Keratinocyte (primary cell): ENCODE results near the gene ZNF135. TPM values are rescaled to one million over a fixed set of nuclear protein-coding genes. Genes with fewer than 3 reads are reported as not detected.

Source experiments
- DNase-seq: peaks from one replicate; pipeline ENCODE4 v3.0.0-alpha.2; 2011; ENCODE audit warnings: low read depth, missing footprints, low spot score
- FAIRE-seq: peaks from 2 replicates; lab custom pipeline; 2011; peaks lifted over from hg19 to GRCh38; lab: Jason Lieb, UNC
- H2AFZ ChIP-seq: 2 replicates; pipeline ENCODE4 v1.6.0; 2012; ENCODE audit warnings: low read length, control low read depth, inconsistent platforms; ENCODE audit not compliant: control insufficient read depth
- H3K27ac ChIP-seq: 2 replicates; pipeline ENCODE4 v1.5.1; 2011; ENCODE audit warnings: low read length; ENCODE audit not compliant: control insufficient read depth, insufficient read depth
- H3K27me3 ChIP-seq: 3 replicates; pipeline ENCODE4 v1.6.0; 2011; ENCODE audit warnings: low read length; ENCODE audit not compliant: control insufficient read depth, insufficient read depth; ENCODE audit errors: extremely low read depth
- H3K36me3 ChIP-seq, 2 experiments: 2 replicates in 1 of 2; 3 replicates in 1 of 2; pipeline ENCODE4 v1.5.1; 2011; ENCODE audit warnings: low read length in 2 of 2, mild to moderate bottlenecking in 1 of 2; ENCODE audit not compliant: control insufficient read depth in 2 of 2, insufficient read depth in 2 of 2; ENCODE audit errors: extremely low read depth in 1 of 2
- H3K4me1 ChIP-seq: 3 replicates; pipeline ENCODE4 v1.5.1; 2011; ENCODE audit warnings: low read length; ENCODE audit not compliant: control insufficient read depth, insufficient read depth; ENCODE audit errors: extremely low read depth
- H3K4me2 ChIP-seq: 3 replicates; pipeline ENCODE4 v1.6.0; 2011; ENCODE audit warnings: low read depth, low read length; ENCODE audit not compliant: control insufficient read depth, insufficient read depth; ENCODE audit errors: extremely low read depth
- H3K4me3 ChIP-seq, 3 experiments: fragments of 200-600 bp in 1 of 3; sonication (generic) in 1 of 3; 2 replicates in 2 of 3; 3 replicates in 1 of 3; pipeline ENCODE4 v1.5.1; 2011 to 2016; ENCODE audit warnings: low read length in 3 of 3, mild to moderate bottlenecking in 3 of 3, control low read depth in 2 of 3, inconsistent platforms in 1 of 3, low read depth in 1 of 3, mixed read lengths in 1 of 3, mixed run types in 1 of 3, moderate library complexity in 1 of 3; ENCODE audit not compliant: control insufficient read depth in 2 of 3, insufficient read depth in 2 of 3; ENCODE audit errors: extremely low read depth in 1 of 3
- H3K79me2 ChIP-seq: 2 replicates; pipeline ENCODE4 v1.6.0; 2012; ENCODE audit warnings: low read length; ENCODE audit not compliant: control insufficient read depth, insufficient read depth
- H3K9ac ChIP-seq: 3 replicates; pipeline ENCODE4 v1.6.0; 2011; ENCODE audit warnings: low read length; ENCODE audit not compliant: control insufficient read depth, insufficient read depth; ENCODE audit errors: extremely low read depth
- H3K9me1 ChIP-seq: 3 replicates; pipeline ENCODE4 v1.6.0; 2011; ENCODE audit warnings: low read length; ENCODE audit not compliant: control insufficient read depth, insufficient read depth; ENCODE audit errors: extremely low read depth
- H3K9me3 ChIP-seq: 2 replicates; pipeline ENCODE4 v1.5.1; 2012; ENCODE audit warnings: low read depth, low read length; ENCODE audit not compliant: control insufficient read depth
- H4K20me1 ChIP-seq: 3 replicates; pipeline ENCODE4 v1.6.0; 2011; ENCODE audit warnings: low read length; ENCODE audit not compliant: control insufficient read depth, insufficient read depth; ENCODE audit errors: extremely low read depth
- EZH2 ChIP-seq: IDR thresholded peaks from one replicate; pipeline ENCODE4 v1.6.1; 2012; ENCODE audit warnings: inconsistent platforms, mild to moderate bottlenecking, low read length, moderate library complexity
- dilution Hi-C: fragments of 300-500 bp; cut with MboI; formaldehyde crosslinking; loops from one replicate; pipeline ENCODE4 v1.7.0; 2020; ENCODE audit warnings: low sequenced_read_pairs; ENCODE audit not compliant: extremely low pct_ligation_motif_present
- polyA plus RNA-seq, 5 experiments: library from polyadenylated mRNA; depleted of rRNA in 3 of 5; stranded (reverse) in 3 of 5; stranded (forward) in 1 of 5; unstranded in 1 of 5; fragments of >200 nt; gene quantifications; 1 replicate in 1 of 5; 2 replicates in 3 of 5; 3 replicates in 1 of 5; pipeline versions ENCODE4 v1.2.1 to v1.2.3, GENCODE V29; 2011 to 2012; ENCODE audit warnings: missing spikeins in 2 of 5, low read depth in 1 of 5, low replicate concordance in 1 of 5
- TF ChIP-seq, protein P1 (sequence below), 3 experiments: IDR thresholded peaks in 1 of 3; conservative IDR thresholded peaks in 1 of 3; optimal IDR thresholded peaks in 1 of 3; 2 replicates in 2 of 3; 3 replicates in 1 of 3; pipeline versions ENCODE3 to v1.5.1; 2011; ENCODE audit warnings: low read length in 3 of 3, mild to moderate bottlenecking in 3 of 3, moderate library complexity in 2 of 3, control low read depth in 1 of 3, inconsistent platforms in 1 of 3; ENCODE audit not compliant: insufficient read depth in 2 of 3; ENCODE audit errors: extremely low read depth in 1 of 3

Gene ZNF135
- polyA plus RNA-seq, 1 donor (not counting 4 experiments of a cell fraction or from before 2014, with no cell fraction given), result 3.4 TPM

DNA sequence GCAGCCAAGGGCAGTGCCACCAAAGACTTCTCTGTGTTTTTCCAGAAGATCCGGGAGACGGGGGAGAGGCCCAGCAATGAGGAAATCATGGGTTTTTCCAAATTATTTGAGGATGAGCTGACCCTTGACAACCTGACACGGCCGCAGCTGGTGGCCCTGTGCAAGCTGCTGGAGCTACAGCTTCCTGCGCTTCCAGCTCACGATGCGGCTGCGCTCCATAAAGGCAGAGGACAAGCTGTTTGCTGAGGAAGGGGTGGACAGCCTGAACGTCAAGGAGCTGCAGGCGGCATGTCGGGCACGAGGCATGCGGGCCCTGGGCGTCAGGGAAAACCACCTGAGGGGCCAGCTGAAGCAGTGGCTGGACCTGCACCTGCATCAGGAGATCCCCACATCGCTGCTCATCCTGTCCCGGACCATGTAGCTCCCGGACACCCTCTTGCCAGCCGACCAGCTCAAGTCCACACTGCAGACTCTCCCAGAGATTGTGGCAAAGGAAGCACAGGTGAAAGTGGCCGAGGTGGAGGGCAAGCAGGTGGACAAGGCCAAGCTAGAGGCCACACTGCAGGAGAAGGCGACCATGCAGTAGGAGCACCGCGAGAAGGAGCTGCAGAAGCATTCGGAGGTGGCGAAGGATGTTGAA, 13.6 kb upstream of the ZNF135 start:
- Histone ChIP-seq H3K9me3 (peaks cover 16% of the 10 kb centered on the region), H3K79me2 (no peaks in the 10 kb centered on the region), H3K36me3 (no peaks in the 10 kb centered on the region), H3K27ac (no peak overlapping the region), H3K4me1 (no peaks in the 10 kb centered on the region), H2AFZ (no peak overlapping the region), H3K4me2 (no peak overlapping the region), H3K4me3 (no peak overlapping the region), H3K9me1 (no peaks in the 10 kb centered on the region), H3K27me3 (no peaks in the 10 kb centered on the region), H3K9ac (no peak overlapping the region), H4K20me1 (no peaks in the 10 kb centered on the region)
- TF ChIP-seq EZH2, result no peak
- TF ChIP-seq, protein P1, sequence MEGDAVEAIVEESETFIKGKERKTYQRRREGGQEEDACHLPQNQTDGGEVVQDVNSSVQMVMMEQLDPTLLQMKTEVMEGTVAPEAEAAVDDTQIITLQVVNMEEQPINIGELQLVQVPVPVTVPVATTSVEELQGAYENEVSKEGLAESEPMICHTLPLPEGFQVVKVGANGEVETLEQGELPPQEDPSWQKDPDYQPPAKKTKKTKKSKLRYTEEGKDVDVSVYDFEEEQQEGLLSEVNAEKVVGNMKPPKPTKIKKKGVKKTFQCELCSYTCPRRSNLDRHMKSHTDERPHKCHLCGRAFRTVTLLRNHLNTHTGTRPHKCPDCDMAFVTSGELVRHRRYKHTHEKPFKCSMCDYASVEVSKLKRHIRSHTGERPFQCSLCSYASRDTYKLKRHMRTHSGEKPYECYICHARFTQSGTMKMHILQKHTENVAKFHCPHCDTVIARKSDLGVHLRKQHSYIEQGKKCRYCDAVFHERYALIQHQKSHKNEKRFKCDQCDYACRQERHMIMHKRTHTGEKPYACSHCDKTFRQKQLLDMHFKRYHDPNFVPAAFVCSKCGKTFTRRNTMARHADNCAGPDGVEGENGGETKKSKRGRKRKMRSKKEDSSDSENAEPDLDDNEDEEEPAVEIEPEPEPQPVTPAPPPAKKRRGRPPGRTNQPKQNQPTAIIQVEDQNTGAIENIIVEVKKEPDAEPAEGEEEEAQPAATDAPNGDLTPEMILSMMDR (optimal IDR thresholded peaks at IDR 0.05 in 1 of 3, IDR thresholded peaks at IDR 0.05 in 1 of 3, conservative IDR thresholded peaks at IDR 0.05 in 1 of 3; ENCODE audit: extremely low read depth in 1 of 3, insufficient read depth in 2 of 3, low read length in 3 of 3), result no peak
- FAIRE-seq (no peak), DNase-seq (no peak)
- dilution Hi-C loops, result no loop called here

DNA sequence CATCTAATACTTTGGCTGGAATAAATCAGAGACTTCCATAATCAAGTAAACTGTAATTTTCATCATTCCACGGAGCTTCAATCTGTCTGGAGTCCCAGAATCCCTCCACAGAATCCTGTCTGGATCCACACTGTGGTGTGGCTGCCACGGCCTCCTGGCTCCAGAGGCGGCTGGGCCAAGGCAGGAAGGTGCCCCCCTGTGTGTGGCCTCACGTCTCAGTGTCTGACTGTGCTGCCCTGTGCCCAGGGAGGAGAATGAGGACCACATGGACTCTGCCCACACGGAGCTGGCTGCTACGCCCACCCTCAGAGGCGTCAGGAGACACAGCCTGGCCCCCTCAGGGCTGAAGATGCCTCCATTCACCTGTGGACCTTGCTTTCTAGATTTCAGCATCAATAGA, 12.2 kb upstream of the ZNF135 start:
- H3K79me2 ChIP-seq, result no peaks in the 10 kb centered on the region
- dilution Hi-C loops, result no loop called here
- no peak overlapping the region for H2AFZ ChIP-seq
- H3K4me3 ChIP-seq, result no peak overlapping the region
- DNase-seq (no peak), FAIRE-seq (no peak)
- no peaks in the 10 kb centered on the region for H3K9me1 ChIP-seq
- H3K9me3 ChIP-seq, result peaks cover 20% of the 10 kb centered on the region
- H3K36me3 ChIP-seq, result no peaks in the 10 kb centered on the region
- H3K27me3 ChIP-seq, result no peaks in the 10 kb centered on the region
- no peaks in the 10 kb centered on the region for H3K4me1 ChIP-seq
- H3K9ac ChIP-seq, result no peak overlapping the region
- H3K4me2 ChIP-seq, result no peak overlapping the region
- no peak overlapping the region for H3K27ac ChIP-seq
- TF ChIP-seq, protein P1 (optimal IDR thresholded peaks at IDR 0.05 in 1 of 3, IDR thresholded peaks at IDR 0.05 in 1 of 3, conservative IDR thresholded peaks at IDR 0.05 in 1 of 3; ENCODE audit: extremely low read depth in 1 of 3, insufficient read depth in 2 of 3, low read length in 3 of 3), result no peak
- no peak for TF ChIP-seq EZH2
- H4K20me1 ChIP-seq, result no peaks in the 10 kb centered on the region
